Adrenal gland (tissue), 5 donors: ENCODE results near the gene PLEKHM2.

Experiments used
- POLR2A ChIP-seq, 2 donors: fragments of 450-650 bp; IDR thresholded peaks; one replicate each; pipeline ENCODE4 v1.6.1; 2017; ENCODE audit warnings: antibody characterized with exemption in 2 of 2, mild to moderate bottlenecking in 2 of 2, moderate library complexity in 1 of 2
- TF ChIP-seq, protein P1 (sequence below), 6 experiments: fragments of 450-650 bp in 4 of 6; fragments of 200-600 bp in 2 of 6; sonication (generic) in 1 of 6; IDR thresholded peaks; 1 replicate in 5 of 6; 2 replicates in 1 of 6; pipeline versions ENCODE4 v1.5.1 to v1.8.0; 2016 to 2021; ENCODE audit warnings: antibody characterized with exemption in 6 of 6, mild to moderate bottlenecking in 2 of 6, moderate library complexity in 1 of 6
- donor health status: DM: no; HTN: no; CAD: no.

DNA sequence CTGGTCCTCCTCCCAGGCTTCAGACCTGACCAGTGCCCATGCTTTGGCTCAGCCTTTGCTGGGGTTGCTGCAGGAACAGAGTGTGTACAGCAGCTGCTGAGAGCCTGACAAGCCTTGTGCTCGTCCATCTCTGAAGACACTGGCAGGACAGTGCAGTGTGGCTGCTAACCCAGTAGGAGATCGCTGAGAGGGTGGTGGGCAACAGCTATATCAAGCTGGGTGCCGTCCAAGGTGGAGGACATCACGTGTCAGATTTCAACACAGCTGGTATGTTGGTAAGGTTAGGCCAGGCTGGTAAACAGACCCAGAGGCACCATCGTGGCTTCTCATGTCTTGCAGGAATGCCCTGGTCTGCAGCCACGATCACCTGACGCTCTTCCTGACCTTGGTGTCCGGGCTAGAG lies 34.1 kb downstream of the PLEKHM2 start:
- no peak for TF ChIP-seq POLR2A (IDR thresholded peaks at IDR 0.05)
- TF ChIP-seq, protein P1, sequence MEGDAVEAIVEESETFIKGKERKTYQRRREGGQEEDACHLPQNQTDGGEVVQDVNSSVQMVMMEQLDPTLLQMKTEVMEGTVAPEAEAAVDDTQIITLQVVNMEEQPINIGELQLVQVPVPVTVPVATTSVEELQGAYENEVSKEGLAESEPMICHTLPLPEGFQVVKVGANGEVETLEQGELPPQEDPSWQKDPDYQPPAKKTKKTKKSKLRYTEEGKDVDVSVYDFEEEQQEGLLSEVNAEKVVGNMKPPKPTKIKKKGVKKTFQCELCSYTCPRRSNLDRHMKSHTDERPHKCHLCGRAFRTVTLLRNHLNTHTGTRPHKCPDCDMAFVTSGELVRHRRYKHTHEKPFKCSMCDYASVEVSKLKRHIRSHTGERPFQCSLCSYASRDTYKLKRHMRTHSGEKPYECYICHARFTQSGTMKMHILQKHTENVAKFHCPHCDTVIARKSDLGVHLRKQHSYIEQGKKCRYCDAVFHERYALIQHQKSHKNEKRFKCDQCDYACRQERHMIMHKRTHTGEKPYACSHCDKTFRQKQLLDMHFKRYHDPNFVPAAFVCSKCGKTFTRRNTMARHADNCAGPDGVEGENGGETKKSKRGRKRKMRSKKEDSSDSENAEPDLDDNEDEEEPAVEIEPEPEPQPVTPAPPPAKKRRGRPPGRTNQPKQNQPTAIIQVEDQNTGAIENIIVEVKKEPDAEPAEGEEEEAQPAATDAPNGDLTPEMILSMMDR (IDR thresholded peaks at IDR 0.05), result no peak
